OCI-LY1 (cell line): Measurements from ENCODE around the gene AKR7A2.

Experiments used
- EZH2 ChIP-seq: fragments of 200-600 bp; sonication (generic), shearing (Covaris generic); IDR thresholded peaks from 2 replicates; pipeline ENCODE4 v1.8.0; 2017; ENCODE audit warnings: borderline replicate concordance, mixed run types, mild to moderate bottlenecking, antibody characterized with exemption, low read length, moderate library complexity, mixed read lengths
- TF ChIP-seq, protein P1 (sequence below): fragments of 200-600 bp; sonication (generic), shearing (Covaris generic); IDR thresholded peaks from 2 replicates; pipeline ENCODE4 v1.5.1; 2017; ENCODE audit warnings: mild to moderate bottlenecking, antibody characterized with exemption, low read length, moderate library complexity, mixed read lengths

DNA sequence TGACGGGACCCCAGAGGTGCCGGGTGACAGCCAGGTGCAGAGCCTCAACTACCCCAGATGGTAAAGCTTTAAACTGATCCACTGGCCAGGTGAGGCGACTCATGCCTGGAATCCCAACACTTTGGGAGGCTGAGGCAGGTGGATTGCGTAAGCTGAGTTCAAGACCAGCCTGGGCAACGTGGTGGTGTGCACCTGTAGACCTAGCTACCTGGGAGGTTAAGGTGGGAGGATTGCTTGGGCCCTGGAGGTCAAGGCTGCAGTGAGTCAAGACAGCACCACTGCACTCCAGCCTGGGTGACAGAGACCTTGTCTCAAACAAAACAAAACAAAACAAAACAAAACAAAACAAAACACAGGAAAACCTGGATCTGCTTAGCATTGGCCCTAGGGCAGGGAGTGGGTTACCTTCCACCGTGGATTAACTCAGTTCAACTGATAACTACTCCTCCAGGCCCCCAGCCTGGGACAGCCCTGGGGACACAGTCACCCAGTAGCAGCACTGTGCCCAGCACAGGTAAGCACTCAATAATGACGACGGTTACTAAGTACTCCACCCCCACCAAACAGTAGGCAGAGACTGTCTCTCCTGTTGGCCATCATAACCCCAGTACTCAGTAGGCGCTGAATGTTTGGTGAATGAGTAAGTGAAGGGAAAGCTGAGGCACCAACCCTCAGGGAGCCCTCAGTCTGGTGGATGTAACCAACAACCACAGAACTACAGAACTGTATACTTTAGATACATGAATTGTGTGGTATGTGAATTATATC, 21.8 kb upstream of the AKR7A2 start:
- TF ChIP-seq, protein P1, sequence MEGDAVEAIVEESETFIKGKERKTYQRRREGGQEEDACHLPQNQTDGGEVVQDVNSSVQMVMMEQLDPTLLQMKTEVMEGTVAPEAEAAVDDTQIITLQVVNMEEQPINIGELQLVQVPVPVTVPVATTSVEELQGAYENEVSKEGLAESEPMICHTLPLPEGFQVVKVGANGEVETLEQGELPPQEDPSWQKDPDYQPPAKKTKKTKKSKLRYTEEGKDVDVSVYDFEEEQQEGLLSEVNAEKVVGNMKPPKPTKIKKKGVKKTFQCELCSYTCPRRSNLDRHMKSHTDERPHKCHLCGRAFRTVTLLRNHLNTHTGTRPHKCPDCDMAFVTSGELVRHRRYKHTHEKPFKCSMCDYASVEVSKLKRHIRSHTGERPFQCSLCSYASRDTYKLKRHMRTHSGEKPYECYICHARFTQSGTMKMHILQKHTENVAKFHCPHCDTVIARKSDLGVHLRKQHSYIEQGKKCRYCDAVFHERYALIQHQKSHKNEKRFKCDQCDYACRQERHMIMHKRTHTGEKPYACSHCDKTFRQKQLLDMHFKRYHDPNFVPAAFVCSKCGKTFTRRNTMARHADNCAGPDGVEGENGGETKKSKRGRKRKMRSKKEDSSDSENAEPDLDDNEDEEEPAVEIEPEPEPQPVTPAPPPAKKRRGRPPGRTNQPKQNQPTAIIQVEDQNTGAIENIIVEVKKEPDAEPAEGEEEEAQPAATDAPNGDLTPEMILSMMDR: no peak
- no peak for TF ChIP-seq EZH2
